Epithelial cell of esophagus (primary cell): ENCODE measurements around the gene NEDD4L.

ENCODE experiments used
- DNase-seq: peaks from one replicate; pipeline ENCODE4 v3.0.0; 2010; ENCODE audit warnings: low read depth
- H3K4me3 ChIP-seq: 2 replicates; pipeline ENCODE4 v1.5.1; 2011; ENCODE audit warnings: mild to moderate bottlenecking, low read length, control low read depth
- CTCF ChIP-seq: IDR thresholded peaks from 2 replicates; pipeline ENCODE4 v1.5.1; 2011; ENCODE audit warnings: low read depth, mild to moderate bottlenecking, low read length, control low read depth, inconsistent platforms; ENCODE audit not compliant: insufficient read depth; ENCODE audit errors: missing control alignments

NEDD4L gene

GRCh38 chr18:58286632-58287352 is 242.8 kb downstream of the NEDD4L start:
- DNase-seq = no peak
- H3K4me3 ChIP-seq = no peak overlapping the region
- TF ChIP-seq CTCF = no peak

- no peak for TF ChIP-seq CTCF
- no peak overlapping the region for H3K4me3 ChIP-seq
- DNase-seq = no peak
These were observed 243.6 kb downstream of the NEDD4L start for GRCh38 chr18:58287353-58288274.

- no peak overlapping the region for H3K4me3 ChIP-seq
- TF ChIP-seq CTCF = no peak
- DNase-seq = peak; percentile 88
These were observed 245.1 kb downstream of the NEDD4L start for GRCh38 chr18:58288921-58289797.

- no peak for TF ChIP-seq CTCF
- no peak for DNase-seq
These were observed 246.2 kb downstream of the NEDD4L start for GRCh38 chr18:58290116-58290695.

GRCh38 chr18:58291131-58291530 is 247.1 kb downstream of the NEDD4L start:
- no peak for TF ChIP-seq CTCF
- DNase-seq = no peak

More at GRCh38 chr18:58290116-58290695, 246.2 kb downstream of the NEDD4L start:
- no peak overlapping the region for H3K4me3 ChIP-seq

GRCh38 chr18:58292638-58293037 is 248.6 kb downstream of the NEDD4L start:
- TF ChIP-seq CTCF = no peak
- DNase-seq = no peak
- H3K4me3 ChIP-seq = no peak overlapping the region

More at GRCh38 chr18:58291131-58291530, 247.1 kb downstream of the NEDD4L start:
- H3K4me3 ChIP-seq = no peak overlapping the region
